Stimulated activated CD4-positive, alpha-beta T cell treated with anti-CD3 and anti-CD28 coated beads, Interleukin-15, amount 100 ng/mL, for 1 hour (primary cell): ENCODE measurements around the gene SLAMF1.
"Not testable (repeated sequence)": the region's sequence is repeated elsewhere in the genome, so short reads cannot be mapped to it uniquely, and the experiment has no call there.

ENCODE experiments used
- DNase-seq, 2 donors: peaks; one replicate each; pipeline ENCODE4 v3.0.0-alpha.2; 2020; ENCODE audit warnings: low read depth in 1 of 2, low spot score in 1 of 2

SLAMF1 gene

GRCh38 chr1:160646711-160647328 is at the start of gene SLAMF1:
Gene SLAMF1 (minus strand): TSS chr1:160647044. CDS start chr1:160646945, 99 bp downstream.
- no peak for DNase-seq

- DNase-seq: not testable (repeated sequence)
Observed at GRCh38 chr1:160692390-160692789, 45.5 kb upstream of the SLAMF1 start.

GRCh38 chr1:160685266-160685665 is 38.4 kb upstream of the SLAMF1 start:
- DNase-seq: no peak

- no peak for DNase-seq
Observed at GRCh38 chr1:160682983-160683865, 36.4 kb upstream of the SLAMF1 start.

- DNase-seq: no peak
Observed at GRCh38 chr1:160681891-160682140, 35.0 kb upstream of the SLAMF1 start.

- DNase-seq: peak; percentile 70 to 79
Observed at GRCh38 chr1:160681066-160681890, 34.4 kb upstream of the SLAMF1 start.

- DNase-seq: no peak
Observed at GRCh38 chr1:160680399-160680798, 33.6 kb upstream of the SLAMF1 start.

GRCh38 chr1:160679893-160680292 is 33.0 kb upstream of the SLAMF1 start:
- DNase-seq: no peak

GRCh38 chr1:160676869-160677597 is 30.2 kb upstream of the SLAMF1 start:
- DNase-seq: no peak

GRCh38 chr1:160675641-160676410 is 29.0 kb upstream of the SLAMF1 start:
- peak; percentile 53 to 58 for DNase-seq

- DNase-seq: no peak
Observed at GRCh38 chr1:160674415-160674814, 27.6 kb upstream of the SLAMF1 start.

GRCh38 chr1:160672789-160673695 is 26.2 kb upstream of the SLAMF1 start:
- DNase-seq: no peak

- DNase-seq: no peak
Observed at GRCh38 chr1:160671603-160672517, 25.0 kb upstream of the SLAMF1 start.

GRCh38 chr1:160670701-160671100 is 23.9 kb upstream of the SLAMF1 start:
- DNase-seq: no peak

- DNase-seq: no peak
Observed at GRCh38 chr1:160669802-160670201, 23.0 kb upstream of the SLAMF1 start.

GRCh38 chr1:160669276-160669675 is 22.4 kb upstream of the SLAMF1 start:
- no peak for DNase-seq

GRCh38 chr1:160667896-160668295 is 21.1 kb upstream of the SLAMF1 start:
- DNase-seq: no peak

GRCh38 chr1:160666079-160666442 is 19.2 kb upstream of the SLAMF1 start:
- no peak for DNase-seq
